Measurements from ENCODE around the gene SKP1. TPM values are rescaled to one million over a fixed set of nuclear protein-coding genes. Genes with fewer than 3 reads are reported as not detected.

The SKP1 gene
- total and polyA plus RNA-seq, 9 of the 15 experiments (the other 6 are each of a cell fraction or from before 2014, with no cell fraction given) = 301 to 2,109 (median 639) TPM

DNA sequence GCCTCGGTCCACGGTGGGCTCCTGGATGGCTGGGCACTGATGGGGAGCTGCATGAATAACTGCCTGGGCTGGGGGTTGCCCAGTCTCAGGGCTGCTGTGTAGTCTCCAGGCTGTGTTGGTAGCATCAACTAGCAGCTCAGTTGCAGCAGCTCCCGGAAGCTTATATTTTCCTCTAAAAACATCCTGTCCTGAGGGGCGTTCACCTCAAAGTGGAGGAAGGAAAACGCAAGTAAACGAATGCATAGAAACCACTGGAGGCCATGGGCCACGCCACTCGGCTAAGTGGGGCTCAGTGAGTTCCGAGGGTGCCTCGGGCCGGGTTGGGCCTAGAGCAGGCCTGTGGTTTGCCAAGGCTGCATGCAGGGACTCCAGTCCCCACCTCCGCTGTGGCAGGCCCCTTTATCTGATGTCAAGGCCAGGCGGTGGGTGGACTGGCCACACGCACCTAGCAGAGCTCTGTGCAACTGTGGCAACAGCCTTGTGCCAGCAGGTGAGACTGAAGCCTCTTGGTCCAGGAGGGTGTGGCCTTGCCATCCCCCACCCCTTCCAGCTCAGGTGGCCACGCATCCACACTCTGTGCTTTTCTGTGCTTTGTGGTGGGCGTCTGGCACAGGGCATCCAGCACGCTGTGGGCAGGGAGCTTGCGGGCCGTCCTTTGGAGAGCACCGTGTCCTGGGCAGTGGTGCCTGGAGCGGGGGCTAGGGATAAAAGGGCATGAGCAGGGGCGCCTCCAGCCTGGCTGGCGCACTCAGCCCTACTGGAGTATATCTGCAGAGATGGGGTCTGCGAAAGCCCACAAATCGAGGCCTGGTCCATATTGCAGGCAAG, 47.1 kb downstream of the SKP1 start:
- Histone ChIP-seq H2AFZ (ENCODE audit: low read depth, low read length) (no peak overlapping the region), H3K4me3 (no peak overlapping the region), H3K9ac (ENCODE audit: insufficient read depth in 1 of 2, low read depth in 2 of 2, low read length in 2 of 2) (peak overlapping the region in 1 of 2 experiments; percentile 17; a peak in 1 of 4 replicates), H4K20me1 (replicated peaks; ENCODE audit: control insufficient read depth, insufficient read depth, low read length) (peaks cover 28% of the 10 kb centered on the region), H3K27me3 (ENCODE audit: control insufficient read depth in 2 of 2, insufficient read depth in 2 of 2, low read length in 2 of 2) (no peaks in the 10 kb centered on the region), H3K27ac (ENCODE audit: extremely low read depth, low read depth, low read length) (no peak overlapping the region), H3K9me3 (replicated peaks; ENCODE audit: control insufficient read depth, insufficient read depth, low read depth, low read length) (no peaks in the 10 kb centered on the region), H3K79me2 (ENCODE audit: control insufficient read depth, insufficient read depth, low read length) (no peaks in the 10 kb centered on the region), H3K9me1 (ENCODE audit: control insufficient read depth, insufficient read depth, low read length) (peaks cover 7% of the 10 kb centered on the region), H3K4me2 (ENCODE audit: insufficient read depth, low read length) (no peak overlapping the region), H3K4me1 (replicated peaks in 1 of 2; ENCODE audit: control insufficient read depth in 2 of 2, insufficient read depth in 2 of 2, low read length in 2 of 2) (peaks cover 0 to 26% of the 10 kb centered on the region in 2 experiments; a peak in 2 of 5 replicates), H3K36me3 (ENCODE audit: control insufficient read depth, insufficient read depth, low read length) (peaks cover 29% of the 10 kb centered on the region; the same call in 1 of the 3 replicates)
- BruUV-seq (replicated peaks) = no TSS peak
- in situ Hi-C loops (cut with MboI) = no loop called here
- ATAC-seq (no peak), DNase-seq (ENCODE audit: extremely low read depth in 1 of 4, low spot score in 3 of 4) (no peak), FAIRE-seq (no peak)
- TF ChIP-seq CBFA2T2 (conservative IDR thresholded peaks at IDR 0.05) = no peak
- TF ChIP-seq POLR2G (IDR thresholded peaks at IDR 0.05; ENCODE audit: low read depth, low read length) = peak; percentile 54; the same call in 1 of the 2 replicates
- intact Hi-C loops (cut with micrococcal nuclease) = no loop called here
- POLR2A ChIA-PET = interaction anchor here (2.9 kb wide), 1 partner anchor 11 kb away, joined by 11 read pairs; no protein-coding TSS in a partner anchor
- 85% methylated on average over 20 of the region's 25 CpGs for WGBS (ENCODE audit: insufficient coverage, low coverage, missing lambda C conversion rate)
- CTCF ChIA-PET (ENCODE audit: low intra/inter-chr PET ratio) = interaction anchor here (0.6 kb wide), 1 partner anchor 16 kb away, joined by 4 read pairs; no protein-coding TSS in a partner anchor

- H3K4me2 ChIP-seq (ENCODE audit: insufficient read depth, low read length) = no peak overlapping the region
- no peak for ATAC-seq
- H3K27ac ChIP-seq (ENCODE audit: extremely low read depth, low read depth, low read length) = no peak overlapping the region
- FAIRE-seq = no peak
- CTCF ChIA-PET (ENCODE audit: low intra/inter-chr PET ratio) = no interaction called here
- 83% methylated on average over 2 of the region's 5 CpGs for WGBS (ENCODE audit: insufficient coverage, low coverage, missing lambda C conversion rate)
- H3K9me3 ChIP-seq (replicated peaks; ENCODE audit: control insufficient read depth, insufficient read depth, low read depth, low read length) = no peaks in the 10 kb centered on the region
- no peaks in the 10 kb centered on the region for H3K27me3 ChIP-seq (ENCODE audit: control insufficient read depth in 2 of 2, insufficient read depth in 2 of 2, low read length in 2 of 2)
- no TSS peak for BruUV-seq (replicated peaks)
- intact Hi-C loops (cut with micrococcal nuclease) (no loop called here), in situ Hi-C loops (cut with MboI) (no loop called here)
- H3K4me3 ChIP-seq = no peak overlapping the region
- no peak overlapping the region for H2AFZ ChIP-seq (ENCODE audit: low read depth, low read length)
- DNase-seq (ENCODE audit: extremely low read depth in 1 of 4, low spot score in 3 of 4) = no peak
- peaks cover 19% of the 10 kb centered on the region for H4K20me1 ChIP-seq (replicated peaks; ENCODE audit: control insufficient read depth, insufficient read depth, low read length)
- H3K9me1 ChIP-seq (ENCODE audit: control insufficient read depth, insufficient read depth, low read length) = peaks cover 4% of the 10 kb centered on the region
- peaks cover 19% of the 10 kb centered on the region; the same call in 1 of the 3 replicates for H3K36me3 ChIP-seq (ENCODE audit: control insufficient read depth, insufficient read depth, low read length)
- POLR2A ChIA-PET = interaction anchor here (1.5 to 2.9 kb wide), 2 partner anchors 12 to 24 kb away, joined by 4 to 11 read pairs; no protein-coding TSS in a partner anchor
- no peak overlapping the region for H3K9ac ChIP-seq (ENCODE audit: insufficient read depth in 1 of 2, low read depth in 2 of 2, low read length in 2 of 2)
- H3K79me2 ChIP-seq (ENCODE audit: control insufficient read depth, insufficient read depth, low read length) = no peaks in the 10 kb centered on the region
- TF ChIP-seq ZNF583 (CRISPR knock-in tag; IDR thresholded peaks at IDR 0.05) (no peak), NONO (IDR thresholded peaks at IDR 0.05; ENCODE audit: low read depth in 2 of 2, low read length in 1 of 2) (no peak), JUNB (CRISPR knock-in tag; conservative IDR thresholded peaks at IDR 0.05) (no peak)
- H3K4me1 ChIP-seq (replicated peaks in 1 of 2; ENCODE audit: control insufficient read depth in 2 of 2, insufficient read depth in 2 of 2, low read length in 2 of 2) = peaks cover 0 to 23% of the 10 kb centered on the region in 2 experiments; a peak in 2 of 5 replicates
Observed at GRCh38 chr5:134128648-134128995, 48.1 kb downstream of the SKP1 start.

Measured in K562 (cell line).